Measurements from ENCODE around the gene FBXO44. TPM values are rescaled to one million over a fixed set of nuclear protein-coding genes. Genes with fewer than 3 reads are reported as not detected.

FBXO44 gene
- total and polyA plus RNA-seq, 10 of the 15 experiments (the other 5 are each of a cell fraction or from before 2014, with no cell fraction given), result 0.77 to 22.4 (median 8.2) TPM

GRCh38 chr1:11615090-11615489, 39.6 kb upstream of the FBXO44 start:
- Histone ChIP-seq H3K27ac (ENCODE audit: control insufficient read depth, insufficient read depth) (no peak overlapping the region), H4K20me1 (ENCODE audit: control insufficient read depth, insufficient read depth) (no peaks in the 10 kb centered on the region), H3K79me2 (ENCODE audit: control insufficient read depth, insufficient read depth, low read length) (no peaks in the 10 kb centered on the region), H3K9ac (ENCODE audit: control insufficient read depth, insufficient read depth, low read length) (no peak overlapping the region), H3K27me3 (replicated peaks in 1 of 2; ENCODE audit: control insufficient read depth in 2 of 2, insufficient read depth in 2 of 2, low read length in 1 of 2) (no peaks in the 10 kb centered on the region; a peak in 1 of 4 replicates), H3K9me3 (replicated peaks; ENCODE audit: control insufficient read depth, insufficient read depth, low read length) (no peaks in the 10 kb centered on the region), H3K4me2 (ENCODE audit: control insufficient read depth, insufficient read depth) (no peak overlapping the region), H3K36me3 (ENCODE audit: control insufficient read depth in 2 of 2, insufficient read depth in 2 of 2, low read length in 1 of 2) (no peaks in the 10 kb centered on the region), H3K4me3 (no peak overlapping the region), H3K4me1 (ENCODE audit: control insufficient read depth, insufficient read depth, low read length) (no peaks in the 10 kb centered on the region), H2AFZ (ENCODE audit: control insufficient read depth, low read depth, low read length) (no peak overlapping the region)
- in situ Hi-C loops (cut with MboI) (no loop called here), intact Hi-C loops (cut with micrococcal nuclease; ENCODE audit: unreplicated experiment) (no loop called here)
- ChIA-PET CTCF (no interaction called here), SMC1A (ENCODE audit: uncharacterized antibody, unreplicated experiment) (no interaction called here), RAD21 (ENCODE audit: unreplicated experiment) (no interaction called here), POLR2A (no interaction called here)
- no peak for FAIRE-seq
- no TSS peak for BruUV-seq (replicated peaks)
- TF ChIP-seq NFYB (IDR thresholded peaks at IDR 0.05; ENCODE audit: insufficient read depth, low read depth, low read length), result no peak
- TF ChIP-seq SP1 (IDR thresholded peaks at IDR 0.05; ENCODE audit: low read depth, low read length), result no peak
- no peak for TF ChIP-seq CBX3 (IDR thresholded peaks at IDR 0.05; ENCODE audit: borderline replicate concordance, low read depth)
- 50% methylated on average over 16 of the region's 16 CpGs for WGBS (ENCODE audit: insufficient coverage, insufficient replicate concordance, low lambda C conversion rate, missing lambda C conversion rate)
- DNase-seq (ENCODE audit: low read depth, low spot score), result no peak
- no peak for ATAC-seq

GRCh38 chr1:11616766-11617165, 37.9 kb upstream of the FBXO44 start:
- H3K27ac ChIP-seq (ENCODE audit: control insufficient read depth, insufficient read depth), result no peak overlapping the region
- H3K4me3 ChIP-seq, result no peak overlapping the region
- WGBS (ENCODE audit: insufficient coverage, insufficient replicate concordance, low lambda C conversion rate, missing lambda C conversion rate), result 12% methylated on average over 2 of the region's 7 CpGs
- H3K79me2 ChIP-seq (ENCODE audit: control insufficient read depth, insufficient read depth, low read length), result no peaks in the 10 kb centered on the region
- intact Hi-C loops (cut with micrococcal nuclease; ENCODE audit: unreplicated experiment) (no loop called here), in situ Hi-C loops (cut with MboI) (no loop called here)
- H4K20me1 ChIP-seq (ENCODE audit: control insufficient read depth, insufficient read depth), result no peaks in the 10 kb centered on the region
- no peaks in the 10 kb centered on the region for H3K36me3 ChIP-seq (ENCODE audit: control insufficient read depth in 2 of 2, insufficient read depth in 2 of 2, low read length in 1 of 2)
- CTCF ChIA-PET, result no interaction called here
- no peak for ATAC-seq
- no peak for DNase-seq (ENCODE audit: low read depth, low spot score)
- BruUV-seq (replicated peaks), result no TSS peak
- SMC1A ChIA-PET (ENCODE audit: uncharacterized antibody, unreplicated experiment), result no interaction called here
- no peaks in the 10 kb centered on the region; a peak in 1 of 4 replicates for H3K27me3 ChIP-seq (replicated peaks in 1 of 2; ENCODE audit: control insufficient read depth in 2 of 2, insufficient read depth in 2 of 2, low read length in 1 of 2)
- H2AFZ ChIP-seq (ENCODE audit: control insufficient read depth, low read depth, low read length), result no peak overlapping the region
- H3K4me2 ChIP-seq (ENCODE audit: control insufficient read depth, insufficient read depth), result no peak overlapping the region
- RAD21 ChIA-PET (ENCODE audit: unreplicated experiment), result no interaction called here
- POLR2A ChIA-PET, result no interaction called here
- H3K9me3 ChIP-seq (replicated peaks; ENCODE audit: control insufficient read depth, insufficient read depth, low read length), result no peaks in the 10 kb centered on the region
- H3K4me1 ChIP-seq (ENCODE audit: control insufficient read depth, insufficient read depth, low read length), result no peaks in the 10 kb centered on the region
- FAIRE-seq, result no peak
- no peak overlapping the region for H3K9ac ChIP-seq (ENCODE audit: control insufficient read depth, insufficient read depth, low read length)
- TF ChIP-seq TCF3 (IDR thresholded peaks at IDR 0.05; ENCODE audit: borderline replicate concordance, insufficient read depth, low read depth, low read length) (no peak), ESRRA (IDR thresholded peaks at IDR 0.05; ENCODE audit: low read length) (no peak), ATF7 (IDR thresholded peaks at IDR 0.05; ENCODE audit: low read depth) (no peak), CREM (IDR thresholded peaks at IDR 0.05; ENCODE audit: low read depth) (no peak), CEBPZ (IDR thresholded peaks at IDR 0.05; ENCODE audit: low read depth, low read length) (no peak), SMARCA5 (IDR thresholded peaks at IDR 0.05) (no peak), ZBED1 (IDR thresholded peaks at IDR 0.05; ENCODE audit: borderline replicate concordance) (no peak), SIN3A (IDR thresholded peaks at IDR 0.05; ENCODE audit: low read depth, low read length) (no peak), SKIL (IDR thresholded peaks at IDR 0.05; ENCODE audit: low read depth, poor library complexity, severe bottlenecking) (no peak), PAX8 (IDR thresholded peaks at IDR 0.05) (no peak), PML (IDR thresholded peaks at IDR 0.05; ENCODE audit: low read length) (no peak), ZNF24 (IDR thresholded peaks at IDR 0.05) (no peak), RBBP5 (conservative IDR thresholded peaks at IDR 0.05) (no peak), NR2C1 (IDR thresholded peaks at IDR 0.05) (no peak)

Data from GM12878 (cell line).